ENCODE measurements around the gene SH2D3A. TPM values are rescaled to one million over a fixed set of nuclear protein-coding genes. Genes with fewer than 3 reads are reported as not detected.

Gene SH2D3A
- total RNA-seq, 2 donors from 2014 or later = 15.2 to 17.8 TPM

GRCh38 chr19:6721773-6722172, 45.5 kb downstream of the SH2D3A start:
- peak overlapping the region; percentile 34 to 65 for H3K27ac Mint-ChIP-seq
- DNase-seq (ENCODE audit: low spot score) = peak; percentile 23
- peak overlapping the region; percentile 0 for H3K4me3 Mint-ChIP-seq
- peaks cover 7% of the 10 kb centered on the region for H3K36me3 Mint-ChIP-seq
- H3K27me3 Mint-ChIP-seq = peaks cover 5 to 8% of the 10 kb centered on the region in 2 donors
- H3K4me1 Mint-ChIP-seq (ENCODE audit: low read depth in 2 of 2) = peaks cover 45 to 48% of the 10 kb centered on the region in 2 donors
- ATAC-seq = no peak
- H3K9me3 Mint-ChIP-seq = peaks cover 5% of the 10 kb centered on the region

DNA sequence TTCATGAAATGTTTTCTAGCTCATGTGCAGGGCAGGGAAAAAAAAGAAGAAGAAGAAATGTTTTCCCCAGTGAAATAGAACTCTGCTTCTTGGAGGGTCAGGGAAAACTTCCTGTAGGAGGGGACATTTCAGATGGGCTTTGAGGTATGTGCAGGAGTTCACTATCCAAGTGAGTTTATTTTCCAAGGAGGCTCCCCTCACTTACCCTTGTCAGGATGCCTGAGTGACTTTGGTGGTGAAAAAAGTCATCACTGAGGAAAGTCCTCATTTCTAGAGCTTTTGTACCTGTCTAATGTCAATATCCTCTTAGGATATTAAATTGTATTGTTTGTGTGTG, 46.1 kb downstream of the SH2D3A start:
- Mint-ChIP-seq H3K4me3 (no peak overlapping the region), H3K27ac (peak overlapping the region; percentile 12 to 18), H3K27me3 (peaks cover 5 to 8% of the 10 kb centered on the region in 2 donors), H3K4me1 (ENCODE audit: low read depth in 2 of 2) (peaks cover 45 to 48% of the 10 kb centered on the region in 2 donors), H3K9me3 (peaks cover 5% of the 10 kb centered on the region), H3K36me3 (peaks cover 7% of the 10 kb centered on the region)
- ATAC-seq (no peak), DNase-seq (ENCODE audit: low spot score) (no peak)

- Mint-ChIP-seq H3K27ac (peak within 1 kb of the TSS; percentile 12 to 18), H3K36me3 (peaks cover 7% of the 10 kb centered on the region), H3K9me3 (peaks cover 5% of the 10 kb centered on the region)
Measured at GRCh38 chr19:6720369-6721137, 46.7 kb downstream of the SH2D3A start, which contains the start of gene C3. Gene C3 (minus strand): TSS chr19:6720650. CDS start chr19:6720589, 61 bp downstream.

GRCh38 chr19:6719992-6720368, 47.3 kb downstream of the SH2D3A start:
- peak overlapping the region in 1 of 2 donors; percentile 18 for H3K27ac Mint-ChIP-seq
- no peak for ATAC-seq

More at GRCh38 chr19:6720369-6721137, 46.7 kb downstream of the SH2D3A start, which contains the start of gene C3:
- ATAC-seq (peak; percentile 57 to 85), DNase-seq (ENCODE audit: low spot score) (peak; percentile 70)
- H3K27me3 Mint-ChIP-seq = peaks cover 5 to 8% of the 10 kb centered on the region in 2 donors
- peaks cover 45 to 48% of the 10 kb centered on the region in 2 donors for H3K4me1 Mint-ChIP-seq (ENCODE audit: low read depth in 2 of 2)
- H3K4me3 Mint-ChIP-seq = peak within 1 kb of the TSS; percentile 1

DNA sequence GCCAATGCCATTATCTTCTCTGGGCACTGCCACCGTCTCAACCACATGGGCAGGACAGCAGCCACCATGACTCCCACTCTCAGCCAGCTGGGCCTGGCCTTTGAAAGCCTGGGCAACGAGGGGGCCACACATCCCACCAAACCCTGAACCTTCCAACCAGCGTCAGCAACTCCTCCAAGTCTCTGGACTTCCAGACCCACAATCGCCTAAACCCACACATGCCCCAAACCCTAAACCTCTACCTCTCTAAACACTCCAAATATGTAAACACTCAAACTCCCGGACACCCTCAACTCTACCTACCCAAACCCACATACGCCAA, 47.7 kb downstream of the SH2D3A start:
- peaks cover 7% of the 10 kb centered on the region for H3K36me3 Mint-ChIP-seq
- peak overlapping the region in 1 of 2 donors; percentile 18 for H3K27ac Mint-ChIP-seq
- peaks cover 5 to 8% of the 10 kb centered on the region in 2 donors for H3K27me3 Mint-ChIP-seq
- H3K4me3 Mint-ChIP-seq = peak overlapping the region; percentile 1
- ATAC-seq = no peak
- peaks cover 5% of the 10 kb centered on the region for H3K9me3 Mint-ChIP-seq
- DNase-seq (ENCODE audit: low spot score) = peak; percentile 31
- H3K4me1 Mint-ChIP-seq (ENCODE audit: low read depth in 2 of 2) = peaks cover 45 to 46% of the 10 kb centered on the region in 2 donors

More at GRCh38 chr19:6719992-6720368, 47.3 kb downstream of the SH2D3A start:
- DNase-seq (ENCODE audit: low spot score) = peak; percentile 8
- Mint-ChIP-seq H3K9me3 (peaks cover 5% of the 10 kb centered on the region), H3K36me3 (peaks cover 7% of the 10 kb centered on the region), H3K27me3 (peaks cover 5 to 8% of the 10 kb centered on the region in 2 donors), H3K4me3 (peak overlapping the region; percentile 1), H3K4me1 (ENCODE audit: low read depth in 2 of 2) (peaks cover 45 to 46% of the 10 kb centered on the region in 2 donors)

DNA sequence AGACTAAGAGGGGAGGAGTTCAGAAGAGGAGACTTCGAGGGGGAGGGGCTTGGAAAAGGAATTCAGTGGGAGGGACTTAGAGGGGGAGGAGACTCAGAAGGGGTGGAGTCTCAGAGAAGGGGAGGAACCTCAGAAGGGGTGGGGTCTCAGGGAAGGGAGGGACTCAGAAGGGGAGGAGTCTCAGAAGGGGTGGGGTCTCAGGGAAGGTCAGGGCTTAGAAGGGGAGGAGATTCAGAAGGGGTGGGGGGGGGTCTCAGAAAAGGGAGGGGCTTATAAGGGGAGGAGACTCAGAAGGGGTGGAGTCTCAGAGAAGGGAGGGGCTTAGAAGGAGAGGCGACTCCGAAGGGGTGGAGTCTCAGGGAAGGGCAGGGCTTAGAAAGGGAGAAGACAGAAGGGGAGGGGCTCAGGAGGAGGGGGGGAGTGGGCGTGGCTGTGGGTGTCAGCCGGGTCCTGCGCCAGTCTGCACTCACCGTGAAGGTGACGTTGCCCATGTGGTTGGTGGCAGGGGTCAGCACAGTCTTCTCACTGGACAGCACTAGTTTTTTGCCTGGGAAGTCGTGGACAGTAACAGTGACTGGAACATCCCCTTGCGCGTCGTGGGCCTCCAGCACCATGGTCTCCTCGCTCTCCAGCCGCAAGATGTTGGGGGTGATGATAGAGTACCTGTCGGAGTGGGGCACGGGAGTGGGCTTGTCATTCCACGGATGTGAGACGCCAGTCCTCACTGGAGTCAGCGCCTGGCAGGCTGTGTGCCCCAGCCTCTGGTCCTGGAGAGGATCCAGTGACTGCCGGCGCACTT, 48.3 kb downstream of the SH2D3A start:
- H3K36me3 Mint-ChIP-seq = peaks cover 7% of the 10 kb centered on the region
- peak overlapping the region in 1 of 2 donors; percentile 18 for H3K27ac Mint-ChIP-seq
- DNase-seq (ENCODE audit: low spot score) (peak; percentile 51), ATAC-seq (peak; percentile 59 to 71)
- peaks cover 45 to 46% of the 10 kb centered on the region in 2 donors for H3K4me1 Mint-ChIP-seq (ENCODE audit: low read depth in 2 of 2)
- peaks cover 5% of the 10 kb centered on the region for H3K9me3 Mint-ChIP-seq
- peaks cover 5 to 8% of the 10 kb centered on the region in 2 donors for H3K27me3 Mint-ChIP-seq
- no peak overlapping the region for H3K4me3 Mint-ChIP-seq

- Mint-ChIP-seq H3K4me3 (no peak overlapping the region), H3K27ac (peak overlapping the region in 1 of 2 donors; percentile 12), H3K27me3 (peaks cover 5 to 8% of the 10 kb centered on the region in 2 donors), H3K36me3 (peaks cover 7% of the 10 kb centered on the region), H3K4me1 (ENCODE audit: low read depth in 2 of 2) (peaks cover 40 to 41% of the 10 kb centered on the region in 2 donors), H3K9me3 (peaks cover 5% of the 10 kb centered on the region)
- DNase-seq (ENCODE audit: low spot score) (peak; percentile 55), ATAC-seq (no peak)
Measured at GRCh38 chr19:6718111-6718740, 49.0 kb downstream of the SH2D3A start.

GRCh38 chr19:6717441-6717971, 49.7 kb downstream of the SH2D3A start:
- DNase-seq (ENCODE audit: low spot score) = no peak
- Mint-ChIP-seq H3K27ac (peak overlapping the region in 1 of 2 donors; percentile 12), H3K36me3 (peaks cover 7% of the 10 kb centered on the region), H3K4me3 (peak overlapping the region; percentile 4), H3K27me3 (peaks cover 5 to 8% of the 10 kb centered on the region in 2 donors), H3K9me3 (peaks cover 5% of the 10 kb centered on the region), H3K4me1 (ENCODE audit: low read depth in 2 of 2) (peaks cover 36 to 39% of the 10 kb centered on the region in 2 donors)
- ATAC-seq = no peak

DNA sequence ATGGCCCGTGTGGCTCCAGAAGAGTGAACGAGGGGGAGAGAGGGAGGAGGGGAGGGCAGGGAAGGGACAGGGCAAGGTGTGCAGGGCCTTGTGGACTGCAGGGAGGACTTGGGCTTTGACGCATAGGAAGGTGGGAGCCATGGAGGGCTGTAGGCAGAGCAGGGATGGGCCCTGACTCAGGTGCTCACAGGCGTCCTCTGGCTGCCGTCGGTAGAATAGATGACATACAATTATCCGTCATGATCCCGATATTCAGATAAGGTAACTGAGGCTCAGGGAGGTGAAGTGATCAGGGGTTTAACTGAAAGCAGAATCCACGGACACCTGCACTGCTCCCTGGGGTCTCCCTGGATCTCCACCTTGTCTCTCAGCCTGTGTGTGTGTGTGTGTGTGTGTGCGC, 50.2 kb downstream of the SH2D3A start:
- Mint-ChIP-seq H3K4me3 (peak overlapping the region; percentile 4), H3K27me3 (peaks cover 5 to 8% of the 10 kb centered on the region in 2 donors), H3K4me1 (ENCODE audit: low read depth in 2 of 2) (peaks cover 31 to 34% of the 10 kb centered on the region in 2 donors), H3K9me3 (peaks cover 5% of the 10 kb centered on the region), H3K27ac (peak overlapping the region; percentile 12 to 17), H3K36me3 (peaks cover 7% of the 10 kb centered on the region)
- no peak for ATAC-seq
- DNase-seq (ENCODE audit: low spot score) = peak; percentile 42

GRCh38 chr19:6716610-6716970, 50.6 kb downstream of the SH2D3A start:
- Mint-ChIP-seq H3K27me3 (peaks cover 5 to 8% of the 10 kb centered on the region in 2 donors), H3K36me3 (peaks cover 7% of the 10 kb centered on the region), H3K4me3 (no peak overlapping the region), H3K4me1 (ENCODE audit: low read depth in 2 of 2) (peaks cover 27 to 30% of the 10 kb centered on the region in 2 donors), H3K27ac (peak overlapping the region in 1 of 2 donors; percentile 17), H3K9me3 (peaks cover 5% of the 10 kb centered on the region)
- ATAC-seq (no peak), DNase-seq (ENCODE audit: low spot score) (peak; percentile 26)

DNA sequence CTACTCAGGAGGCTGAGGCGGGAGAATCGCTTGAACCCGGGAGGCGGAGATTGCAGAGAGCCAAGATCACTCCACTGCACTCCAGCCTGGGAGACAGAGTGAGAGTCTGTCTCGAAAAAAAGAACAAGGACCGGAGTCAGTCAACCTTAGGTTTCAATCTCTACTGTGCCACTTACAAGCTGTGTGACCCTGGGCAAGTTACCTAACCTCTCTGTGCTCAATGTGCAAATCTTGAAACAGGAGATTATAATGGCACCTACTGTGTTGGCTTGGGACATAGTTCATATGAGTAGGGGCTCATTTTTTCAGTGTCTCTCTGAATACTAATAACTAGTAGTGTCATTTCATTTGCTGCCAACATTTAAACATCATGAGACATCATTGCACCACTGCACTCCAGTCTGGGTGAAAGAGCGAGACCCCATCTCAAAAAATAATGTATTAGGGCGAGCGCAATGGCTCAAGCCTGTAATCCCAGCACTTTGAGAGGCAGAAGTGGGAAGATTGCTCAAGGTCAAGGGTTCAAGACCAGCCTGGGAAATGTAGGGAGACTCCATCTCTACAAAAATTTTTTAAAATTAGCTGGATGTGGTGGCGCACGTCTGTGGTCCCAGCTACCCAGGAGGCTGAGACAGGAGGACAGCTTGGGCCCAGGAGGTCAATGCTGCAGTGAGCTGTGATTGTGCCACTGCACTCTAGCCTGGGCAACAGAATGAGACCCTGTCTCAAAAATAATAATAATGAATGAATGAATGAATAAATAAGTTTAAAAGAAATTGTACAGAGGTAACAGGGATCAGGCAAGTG, 52.3 kb downstream of the SH2D3A start:
- ATAC-seq (no peak), DNase-seq (ENCODE audit: low spot score) (no peak)
- Mint-ChIP-seq H3K4me1 (ENCODE audit: low read depth in 2 of 2) (peaks cover 20 to 23% of the 10 kb centered on the region in 2 donors), H3K27me3 (peaks cover 11 to 16% of the 10 kb centered on the region in 2 donors), H3K9me3 (peaks cover 5% of the 10 kb centered on the region), H3K4me3 (no peak overlapping the region), H3K27ac (no peak overlapping the region), H3K36me3 (peaks cover 7% of the 10 kb centered on the region)

DNA sequence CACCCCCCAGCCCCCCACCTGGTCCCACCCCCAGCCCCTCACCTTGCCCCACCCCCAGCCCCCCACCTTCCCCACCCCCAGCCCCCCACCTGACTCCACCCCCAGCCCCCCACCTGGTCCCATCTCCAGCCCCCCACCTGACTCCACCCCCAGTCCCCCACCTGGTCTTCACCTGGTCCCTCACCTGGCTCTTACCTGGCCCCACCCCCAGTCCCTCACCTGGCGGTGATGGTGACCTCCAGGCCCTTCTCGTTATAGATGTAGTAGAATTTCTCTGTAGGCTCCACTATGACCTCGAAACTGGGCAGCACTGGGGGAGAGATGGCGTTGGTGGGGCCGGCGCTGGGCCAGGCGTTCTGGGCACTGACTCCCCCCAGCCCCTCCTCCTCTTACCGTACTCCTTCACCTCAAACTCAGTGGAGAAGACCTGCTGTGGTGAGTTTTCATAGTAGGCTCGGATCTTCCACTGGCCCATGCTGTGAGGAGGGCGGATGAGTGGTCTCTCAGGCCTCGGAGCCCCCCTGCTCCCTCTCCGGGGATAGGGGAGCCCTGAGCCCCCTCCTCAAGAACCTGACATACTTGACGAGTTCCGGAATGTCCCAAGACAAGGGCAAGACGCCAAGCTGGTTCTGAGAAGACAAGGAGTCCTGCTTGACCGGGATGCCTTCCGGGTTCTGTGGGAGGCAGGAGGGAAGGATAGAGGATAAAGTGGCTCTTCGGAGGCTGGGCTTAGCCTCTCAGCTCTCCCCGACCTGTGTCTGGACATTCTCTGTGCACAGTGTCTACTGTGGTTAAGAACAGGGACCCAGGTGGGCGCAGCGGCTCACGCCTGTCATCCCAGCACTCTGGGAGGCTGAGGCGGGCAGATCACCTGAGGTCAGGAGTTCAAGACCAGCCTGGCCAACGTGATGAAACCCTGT, 53.2 kb downstream of the SH2D3A start:
- DNase-seq (ENCODE audit: low spot score) (peak; percentile 31), ATAC-seq (no peak)
- Mint-ChIP-seq H3K27ac (no peak overlapping the region), H3K9me3 (peaks cover 5% of the 10 kb centered on the region), H3K36me3 (peaks cover 7% of the 10 kb centered on the region), H3K27me3 (peaks cover 16 to 25% of the 10 kb centered on the region in 2 donors), H3K4me3 (no peak overlapping the region), H3K4me1 (ENCODE audit: low read depth in 2 of 2) (peaks cover 15 to 19% of the 10 kb centered on the region in 2 donors)

Measured in natural killer cell treated with Interleukin-12 subunit alpha and Interleukin-12 subunit beta and Interleukin-15 and Interleukin-18, amount 100 ng/mL, for 72 hours (primary cell).